VCaP (cell line): ENCODE measurements around the gene HSD17B1.
"Not testable (repeated sequence)": the region's sequence is repeated elsewhere in the genome, so short reads cannot be mapped to it uniquely, and the experiment has no call there.

ENCODE experiments used
- H3K27ac ChIP-seq: fragments of 450-650 bp; 2 replicates; pipeline ENCODE4 v1.5.1; 2017
- TF ChIP-seq, protein P1 (sequence below): fragments of 450-650 bp; conservative IDR thresholded peaks from 2 replicates; pipeline ENCODE4 v1.5.1; 2017; ENCODE audit warnings: mild to moderate bottlenecking, moderate library complexity

HSD17B1 gene

DNA sequence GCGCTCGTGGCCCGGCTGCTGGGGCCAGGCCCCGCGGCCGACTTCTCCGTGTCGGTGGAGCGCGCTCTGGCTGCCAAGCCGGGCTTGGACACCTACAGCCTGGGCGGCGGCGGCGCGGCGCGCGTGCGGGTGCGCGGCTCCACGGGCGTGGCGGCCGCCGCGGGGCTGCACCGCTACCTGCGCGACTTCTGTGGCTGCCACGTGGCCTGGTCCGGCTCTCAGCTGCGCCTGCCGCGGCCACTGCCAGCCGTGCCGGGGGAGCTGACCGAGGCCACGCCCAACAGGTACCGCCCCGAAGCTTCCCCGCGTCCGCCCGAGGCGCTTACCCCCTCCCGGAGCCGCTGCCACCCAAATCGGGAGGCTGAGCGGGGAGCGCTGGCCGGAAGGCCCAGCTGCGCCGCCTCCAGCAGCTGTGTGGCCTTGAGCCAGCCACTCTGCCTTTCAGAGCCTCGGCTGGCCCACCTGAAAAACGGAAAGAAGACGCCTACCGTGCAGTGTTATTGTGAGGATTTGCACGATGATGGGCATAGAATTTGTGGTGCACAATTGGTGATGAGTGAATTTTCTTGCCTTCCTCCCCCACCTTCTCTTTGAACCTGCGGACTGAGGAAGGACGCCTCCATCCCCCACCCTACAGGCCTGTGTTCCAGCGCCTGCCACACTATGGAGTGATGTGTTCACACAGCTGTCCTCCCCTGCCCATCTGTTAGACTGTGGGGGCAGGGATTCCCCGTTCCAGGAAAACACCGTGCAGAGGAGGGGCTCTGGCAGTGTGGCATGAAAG is 16.2 kb upstream of the HSD17B1 start:
- TF ChIP-seq, protein P1, sequence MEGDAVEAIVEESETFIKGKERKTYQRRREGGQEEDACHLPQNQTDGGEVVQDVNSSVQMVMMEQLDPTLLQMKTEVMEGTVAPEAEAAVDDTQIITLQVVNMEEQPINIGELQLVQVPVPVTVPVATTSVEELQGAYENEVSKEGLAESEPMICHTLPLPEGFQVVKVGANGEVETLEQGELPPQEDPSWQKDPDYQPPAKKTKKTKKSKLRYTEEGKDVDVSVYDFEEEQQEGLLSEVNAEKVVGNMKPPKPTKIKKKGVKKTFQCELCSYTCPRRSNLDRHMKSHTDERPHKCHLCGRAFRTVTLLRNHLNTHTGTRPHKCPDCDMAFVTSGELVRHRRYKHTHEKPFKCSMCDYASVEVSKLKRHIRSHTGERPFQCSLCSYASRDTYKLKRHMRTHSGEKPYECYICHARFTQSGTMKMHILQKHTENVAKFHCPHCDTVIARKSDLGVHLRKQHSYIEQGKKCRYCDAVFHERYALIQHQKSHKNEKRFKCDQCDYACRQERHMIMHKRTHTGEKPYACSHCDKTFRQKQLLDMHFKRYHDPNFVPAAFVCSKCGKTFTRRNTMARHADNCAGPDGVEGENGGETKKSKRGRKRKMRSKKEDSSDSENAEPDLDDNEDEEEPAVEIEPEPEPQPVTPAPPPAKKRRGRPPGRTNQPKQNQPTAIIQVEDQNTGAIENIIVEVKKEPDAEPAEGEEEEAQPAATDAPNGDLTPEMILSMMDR = no peak
- peak overlapping the region; percentile 86 for H3K27ac ChIP-seq

DNA sequence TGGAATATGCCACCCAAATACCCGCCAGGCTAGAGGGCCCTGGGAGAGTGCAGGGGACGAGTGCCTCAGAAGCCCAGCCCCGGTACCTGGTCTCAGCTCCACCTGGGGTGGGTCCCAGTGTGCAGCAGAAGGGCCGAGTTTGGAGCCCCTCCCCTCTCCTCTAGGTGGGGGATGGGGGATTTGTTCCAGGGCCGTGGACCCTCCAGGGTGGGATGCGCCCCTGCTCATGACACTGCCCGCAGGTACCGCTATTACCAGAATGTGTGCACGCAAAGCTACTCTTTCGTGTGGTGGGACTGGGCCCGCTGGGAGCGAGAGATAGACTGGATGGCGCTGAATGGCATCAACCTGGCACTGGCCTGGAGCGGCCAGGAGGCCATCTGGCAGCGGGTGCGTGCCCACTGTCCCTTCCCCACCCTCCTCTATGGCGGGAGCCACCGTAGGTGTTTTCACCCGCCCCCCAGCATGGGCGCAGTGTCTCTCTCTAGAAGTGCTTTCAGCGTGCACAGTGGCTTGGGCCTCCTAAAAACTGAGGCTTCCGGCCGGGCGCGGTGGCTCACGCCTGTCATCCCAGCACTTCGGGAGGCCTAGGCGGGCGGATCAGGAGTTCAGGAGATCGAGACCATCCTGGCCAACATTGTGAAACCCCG is 15.4 kb upstream of the HSD17B1 start:
- H3K27ac ChIP-seq = peak overlapping the region; percentile 86
- TF ChIP-seq, protein P1 = no peak

DNA sequence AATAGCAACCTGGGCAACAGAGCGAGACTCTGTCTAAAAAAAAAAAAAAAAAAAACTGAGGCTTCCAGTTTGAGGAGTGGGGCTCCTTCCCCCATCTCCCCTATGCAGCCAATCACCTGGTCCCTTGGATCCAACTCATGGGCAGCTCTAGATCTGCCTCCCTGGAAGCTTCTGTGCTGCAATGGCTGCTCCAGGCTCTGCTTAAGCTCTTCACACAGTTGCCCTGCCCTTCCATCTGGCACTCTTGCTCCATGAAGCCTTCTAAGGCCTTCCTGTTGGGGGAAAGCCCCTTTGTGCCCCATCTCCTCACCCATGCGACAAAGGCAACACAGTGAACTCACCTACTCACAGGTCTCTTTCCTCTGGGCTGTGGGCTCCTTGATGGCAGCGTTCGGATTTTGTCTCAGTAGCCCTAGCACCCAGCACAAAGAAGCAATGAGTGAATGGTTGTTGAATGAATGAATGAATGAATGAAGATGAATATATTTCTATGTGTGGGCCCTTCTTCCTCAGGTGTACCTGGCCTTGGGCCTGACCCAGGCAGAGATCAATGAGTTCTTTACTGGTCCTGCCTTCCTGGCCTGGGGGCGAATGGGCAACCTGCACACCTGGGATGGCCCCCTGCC is 14.8 kb upstream of the HSD17B1 start:
- H3K27ac ChIP-seq = no peak overlapping the region
- TF ChIP-seq, protein P1 = no peak

DNA sequence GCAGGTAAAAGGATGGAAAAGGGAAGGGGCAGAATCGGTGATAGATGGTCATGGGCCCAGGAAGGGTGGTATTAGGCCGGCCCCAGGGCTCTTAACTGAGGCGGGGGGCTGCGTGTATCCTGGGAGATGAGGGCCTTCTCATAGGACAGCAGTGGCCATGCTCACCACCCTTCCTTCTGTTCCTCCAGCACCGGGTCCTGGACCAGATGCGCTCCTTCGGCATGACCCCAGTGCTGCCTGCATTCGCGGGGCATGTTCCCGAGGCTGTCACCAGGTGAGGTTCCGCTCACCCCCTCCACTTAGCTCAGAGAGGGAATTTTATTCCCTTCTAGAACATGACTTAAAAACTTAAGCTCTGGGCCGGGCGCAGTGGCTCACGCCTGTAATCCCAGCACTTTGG is 14.2 kb upstream of the HSD17B1 start:
- TF ChIP-seq, protein P1 = no peak
- no peak overlapping the region for H3K27ac ChIP-seq

DNA sequence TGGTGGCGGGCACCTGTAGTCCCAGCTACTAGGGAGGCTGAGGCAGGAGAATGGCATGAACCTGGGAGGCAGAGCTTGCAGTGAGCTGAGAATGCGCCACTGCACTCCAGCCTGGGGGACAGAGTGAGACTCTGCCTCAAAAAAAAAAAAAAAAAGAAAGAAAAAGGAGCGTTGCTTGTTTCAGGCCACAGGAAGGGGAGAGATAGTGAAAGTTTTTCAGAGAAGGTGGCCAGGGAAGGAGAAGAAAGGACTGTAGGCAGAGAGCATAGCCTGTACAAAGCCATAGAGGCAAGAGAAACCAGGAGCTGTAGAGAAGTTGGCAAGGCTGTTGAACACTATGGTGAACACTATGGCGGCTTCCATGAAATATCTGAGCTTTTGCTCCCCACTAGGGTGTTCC is 12.2 kb upstream of the HSD17B1 start:
- H3K27ac ChIP-seq = not testable (repeated sequence)

DNA sequence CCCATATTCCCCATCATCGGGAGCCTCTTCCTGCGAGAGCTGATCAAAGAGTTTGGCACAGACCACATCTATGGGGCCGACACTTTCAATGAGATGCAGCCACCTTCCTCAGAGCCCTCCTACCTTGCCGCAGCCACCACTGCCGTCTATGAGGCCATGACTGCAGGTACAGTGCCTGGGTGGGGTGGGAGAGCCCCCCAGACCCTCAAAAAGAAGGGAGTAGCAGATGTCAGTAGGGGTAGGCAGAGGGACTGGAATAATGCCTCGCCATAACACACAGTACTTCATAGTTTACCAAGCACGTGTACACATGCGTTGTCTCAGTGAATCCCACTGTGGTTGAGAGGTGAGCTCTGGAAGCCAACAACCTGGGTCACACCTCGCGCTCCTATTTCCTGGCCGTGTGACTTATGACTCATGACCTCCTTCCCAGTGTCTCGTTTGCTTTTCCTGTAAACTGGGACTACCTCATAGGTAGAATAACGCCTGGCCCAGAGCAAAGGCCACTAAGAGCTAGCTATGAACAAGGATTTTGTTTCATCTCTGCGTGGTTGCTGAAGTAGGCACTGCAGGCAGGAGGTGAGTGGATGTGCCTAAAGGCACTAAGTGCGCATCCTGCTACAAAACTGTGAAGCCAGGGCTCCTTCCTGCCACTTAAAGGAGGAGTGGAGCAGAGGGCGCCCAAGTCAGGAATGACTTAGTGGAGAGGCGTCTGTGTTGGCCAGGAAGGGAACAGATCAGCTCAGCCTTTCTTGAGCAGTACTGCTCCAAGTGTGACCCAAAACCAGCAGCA is 11.5 kb upstream of the HSD17B1 start:
- H3K27ac ChIP-seq = peak overlapping the region; percentile 10; the same call in 1 of the 2 replicates
- TF ChIP-seq, protein P1 = no peak

DNA sequence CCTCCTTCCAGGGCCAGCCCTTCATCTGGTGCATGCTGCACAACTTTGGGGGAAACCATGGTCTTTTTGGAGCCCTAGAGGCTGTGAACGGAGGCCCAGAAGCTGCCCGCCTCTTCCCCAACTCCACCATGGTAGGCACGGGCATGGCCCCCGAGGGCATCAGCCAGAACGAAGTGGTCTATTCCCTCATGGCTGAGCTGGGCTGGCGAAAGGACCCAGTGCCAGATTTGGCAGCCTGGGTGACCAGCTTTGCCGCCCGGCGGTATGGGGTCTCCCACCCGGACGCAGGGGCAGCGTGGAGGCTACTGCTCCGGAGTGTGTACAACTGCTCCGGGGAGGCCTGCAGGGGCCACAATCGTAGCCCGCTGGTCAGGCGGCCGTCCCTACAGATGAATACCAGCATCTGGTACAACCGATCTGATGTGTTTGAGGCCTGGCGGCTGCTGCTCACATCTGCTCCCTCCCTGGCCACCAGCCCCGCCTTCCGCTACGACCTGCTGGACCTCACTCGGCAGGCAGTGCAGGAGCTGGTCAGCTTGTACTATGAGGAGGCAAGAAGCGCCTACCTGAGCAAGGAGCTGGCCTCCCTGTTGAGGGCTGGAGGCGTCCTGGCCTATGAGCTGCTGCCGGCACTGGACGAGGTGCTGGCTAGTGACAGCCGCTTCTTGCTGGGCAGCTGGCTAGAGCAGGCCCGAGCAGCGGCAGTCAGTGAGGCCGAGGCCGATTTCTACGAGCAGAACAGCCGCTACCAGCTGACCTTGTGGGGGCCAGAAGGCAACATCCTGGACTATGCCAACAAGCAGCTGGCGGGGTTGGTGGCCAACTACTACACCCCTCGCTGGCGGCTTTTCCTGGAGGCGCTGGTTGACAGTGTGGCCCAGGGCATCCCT is 9.3 kb upstream of the HSD17B1 start:
- no peak overlapping the region for H3K27ac ChIP-seq
- TF ChIP-seq, protein P1 = no peak
